Measurements from ENCODE around the gene ANP32B.
"Not testable (repeated sequence)": the region's sequence is repeated elsewhere in the genome, so short reads cannot be mapped to it uniquely, and the experiment has no call there.

ANP32B gene

DNA sequence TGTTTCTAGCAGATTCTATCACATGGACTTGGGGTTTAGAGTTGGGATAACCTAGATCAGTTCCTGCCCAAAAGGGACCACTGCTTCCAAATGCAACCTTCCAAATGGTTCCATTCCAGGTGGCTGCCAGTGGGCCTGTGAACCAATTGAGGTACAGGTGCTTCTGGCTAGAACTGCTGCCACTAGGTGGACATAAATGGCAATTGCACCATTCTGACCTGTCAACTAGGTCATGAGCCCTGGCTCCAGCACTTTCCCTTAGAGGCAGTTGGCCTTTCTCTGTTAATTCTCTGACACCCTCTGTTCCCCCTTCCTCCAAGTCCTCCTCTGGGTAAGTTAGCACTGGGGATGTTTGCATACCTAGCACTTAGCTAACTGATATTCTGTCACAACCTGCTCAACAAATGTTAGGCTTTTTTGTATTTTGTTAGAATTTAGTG is 28.6 kb upstream of the ANP32B start:
- Histone ChIP-seq H3K9me3 (no peaks in the 10 kb centered on the region), H3K27me3 (no peaks in the 10 kb centered on the region), H3K27ac (no peak overlapping the region), H3K4me1 (ENCODE audit: control insufficient read depth in 1 of 2, insufficient read depth in 1 of 2, low read depth in 1 of 2, low read length in 1 of 2) (no peaks in the 10 kb centered on the region), H3K36me3 (no peaks in the 10 kb centered on the region), H3K4me3 (ENCODE audit: low read depth in 1 of 2, low read length in 1 of 2) (no peak overlapping the region)
- TF ChIP-seq, protein P1, sequence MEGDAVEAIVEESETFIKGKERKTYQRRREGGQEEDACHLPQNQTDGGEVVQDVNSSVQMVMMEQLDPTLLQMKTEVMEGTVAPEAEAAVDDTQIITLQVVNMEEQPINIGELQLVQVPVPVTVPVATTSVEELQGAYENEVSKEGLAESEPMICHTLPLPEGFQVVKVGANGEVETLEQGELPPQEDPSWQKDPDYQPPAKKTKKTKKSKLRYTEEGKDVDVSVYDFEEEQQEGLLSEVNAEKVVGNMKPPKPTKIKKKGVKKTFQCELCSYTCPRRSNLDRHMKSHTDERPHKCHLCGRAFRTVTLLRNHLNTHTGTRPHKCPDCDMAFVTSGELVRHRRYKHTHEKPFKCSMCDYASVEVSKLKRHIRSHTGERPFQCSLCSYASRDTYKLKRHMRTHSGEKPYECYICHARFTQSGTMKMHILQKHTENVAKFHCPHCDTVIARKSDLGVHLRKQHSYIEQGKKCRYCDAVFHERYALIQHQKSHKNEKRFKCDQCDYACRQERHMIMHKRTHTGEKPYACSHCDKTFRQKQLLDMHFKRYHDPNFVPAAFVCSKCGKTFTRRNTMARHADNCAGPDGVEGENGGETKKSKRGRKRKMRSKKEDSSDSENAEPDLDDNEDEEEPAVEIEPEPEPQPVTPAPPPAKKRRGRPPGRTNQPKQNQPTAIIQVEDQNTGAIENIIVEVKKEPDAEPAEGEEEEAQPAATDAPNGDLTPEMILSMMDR (IDR thresholded peaks at IDR 0.05), result peak; percentile 68

DNA sequence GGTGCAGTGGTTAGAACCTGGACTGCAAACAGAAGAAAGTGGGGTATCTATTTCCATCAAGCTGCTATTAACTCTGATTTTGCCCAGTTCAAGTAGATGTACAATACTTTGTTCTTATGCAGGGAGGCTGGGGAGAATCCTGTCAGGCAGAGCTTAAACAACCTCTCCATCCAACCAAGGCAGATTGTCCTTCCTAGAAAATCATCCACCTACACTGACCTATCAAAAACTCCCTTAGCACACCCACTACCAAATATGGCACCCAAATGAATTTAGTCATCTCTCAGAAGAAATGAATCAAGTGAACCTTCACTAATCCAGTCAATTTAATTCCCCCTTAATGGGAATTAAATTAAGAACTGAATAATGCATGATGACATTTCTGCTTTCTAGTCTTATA is 26.8 kb upstream of the ANP32B start:
- Histone ChIP-seq H3K4me3 (ENCODE audit: low read depth in 1 of 2, low read length in 1 of 2) (no peak overlapping the region), H3K27ac (no peak overlapping the region), H3K9me3 (no peaks in the 10 kb centered on the region), H3K4me1 (ENCODE audit: control insufficient read depth in 1 of 2, insufficient read depth in 1 of 2, low read depth in 1 of 2, low read length in 1 of 2) (no peaks in the 10 kb centered on the region), H3K36me3 (no peaks in the 10 kb centered on the region), H3K27me3 (no peaks in the 10 kb centered on the region)
- TF ChIP-seq, protein P1 (IDR thresholded peaks at IDR 0.05), result no peak

DNA sequence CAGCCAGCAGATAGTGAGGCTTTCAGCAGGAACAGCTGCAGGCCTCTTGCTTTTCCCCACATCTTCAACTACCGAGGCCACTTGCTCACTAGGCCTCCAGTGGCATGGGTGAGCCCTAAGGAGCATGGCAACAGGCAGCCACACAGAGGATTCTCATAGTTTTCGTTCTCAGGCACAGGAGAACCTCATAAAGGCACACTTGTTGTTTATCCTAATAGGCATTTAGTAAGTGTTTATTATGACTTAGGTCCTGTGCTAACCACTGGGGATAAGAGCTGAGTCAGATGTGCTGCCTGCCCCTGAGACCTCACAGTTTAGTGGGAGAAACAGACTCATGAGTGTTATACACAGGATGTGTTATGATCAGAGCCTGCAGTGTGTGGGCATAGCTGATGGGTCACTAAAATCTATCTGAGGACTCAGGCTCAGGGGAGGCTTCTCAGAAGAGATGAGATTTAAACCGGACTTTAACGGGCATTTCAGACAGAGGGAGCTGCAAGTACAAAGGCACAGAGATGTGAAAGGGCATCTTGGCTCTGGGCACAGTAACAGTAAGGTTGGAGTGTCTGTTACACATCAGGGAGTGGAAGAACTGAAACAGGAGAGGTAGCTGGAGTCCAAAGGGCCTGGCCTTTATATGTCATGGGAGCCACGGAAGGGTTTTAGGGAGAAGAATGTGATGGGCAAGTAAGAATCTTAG is 24.2 kb upstream of the ANP32B start:
- H3K9me3 ChIP-seq, result no peaks in the 10 kb centered on the region
- H3K4me3 ChIP-seq (ENCODE audit: low read depth in 1 of 2, low read length in 1 of 2), result no peak overlapping the region
- H3K36me3 ChIP-seq, result no peaks in the 10 kb centered on the region
- no peak overlapping the region for H3K27ac ChIP-seq
- TF ChIP-seq, protein P1 (IDR thresholded peaks at IDR 0.05), result no peak
- H3K4me1 ChIP-seq (ENCODE audit: control insufficient read depth in 1 of 2, insufficient read depth in 1 of 2, low read depth in 1 of 2, low read length in 1 of 2), result no peaks in the 10 kb centered on the region
- no peaks in the 10 kb centered on the region for H3K27me3 ChIP-seq

DNA sequence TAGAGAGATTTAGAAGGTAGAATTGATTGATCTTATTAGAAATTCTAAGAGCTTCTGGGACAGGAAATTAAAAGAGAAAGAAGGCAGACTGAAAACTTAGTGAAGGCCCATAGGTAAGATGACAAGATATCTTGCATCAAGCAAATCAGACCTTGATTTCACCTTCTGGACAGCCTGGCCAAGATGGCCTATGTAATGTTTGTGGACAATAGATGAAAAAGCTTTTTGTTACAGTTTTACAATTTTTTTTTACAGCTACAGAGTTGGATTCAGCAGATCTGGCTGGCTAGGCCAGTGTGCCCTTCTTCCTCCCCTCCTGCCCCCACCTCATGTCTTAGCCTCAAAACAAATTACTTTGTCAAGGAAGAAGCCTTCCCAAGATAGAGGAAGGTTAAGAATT is 23.6 kb upstream of the ANP32B start:
- Histone ChIP-seq H3K27me3 (no peaks in the 10 kb centered on the region), H3K36me3 (no peaks in the 10 kb centered on the region), H3K27ac (no peak overlapping the region), H3K4me1 (ENCODE audit: control insufficient read depth in 1 of 2, insufficient read depth in 1 of 2, low read depth in 1 of 2, low read length in 1 of 2) (no peaks in the 10 kb centered on the region), H3K4me3 (ENCODE audit: low read depth in 1 of 2, low read length in 1 of 2) (no peak overlapping the region), H3K9me3 (no peaks in the 10 kb centered on the region)
- TF ChIP-seq, protein P1 (IDR thresholded peaks at IDR 0.05), result no peak

DNA sequence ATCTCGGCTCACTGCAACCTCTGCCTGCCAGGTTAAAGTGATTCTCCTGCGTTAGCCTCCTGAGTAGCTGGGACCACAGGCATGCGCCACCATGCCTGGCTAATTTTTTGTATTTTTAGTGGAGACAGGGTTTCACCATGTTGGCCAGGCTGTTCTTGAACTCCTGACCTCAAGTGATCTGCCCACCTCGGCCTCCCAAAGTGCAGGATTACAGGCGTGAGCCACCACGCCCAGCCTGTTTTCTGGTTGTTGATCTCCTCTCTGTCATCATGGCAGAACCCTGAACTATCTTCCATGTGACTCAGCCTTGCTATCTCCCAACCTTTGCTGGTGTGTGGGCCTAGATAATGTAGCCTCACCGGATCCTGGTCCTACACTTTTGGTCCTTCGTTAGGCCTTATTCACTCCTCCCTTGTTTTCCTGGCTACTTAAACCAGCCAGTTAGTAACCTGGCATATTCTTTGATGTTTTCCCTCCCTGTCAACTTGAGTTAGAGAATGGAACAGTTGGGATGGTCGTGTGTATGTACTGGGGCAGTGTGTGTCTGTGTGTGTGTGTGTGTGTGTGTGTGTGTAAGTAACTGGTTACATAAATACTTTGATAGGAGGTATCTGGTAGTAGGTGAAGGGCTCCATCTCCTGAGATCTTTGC is 22.3 kb upstream of the ANP32B start:
- not testable (repeated sequence) for H3K4me3 ChIP-seq (ENCODE audit: low read depth in 1 of 2, low read length in 1 of 2); H3K36me3 ChIP-seq; H3K9me3 ChIP-seq; H3K4me1 ChIP-seq (ENCODE audit: control insufficient read depth in 1 of 2, insufficient read depth in 1 of 2, low read depth in 1 of 2, low read length in 1 of 2); H3K27ac ChIP-seq; H3K27me3 ChIP-seq

DNA sequence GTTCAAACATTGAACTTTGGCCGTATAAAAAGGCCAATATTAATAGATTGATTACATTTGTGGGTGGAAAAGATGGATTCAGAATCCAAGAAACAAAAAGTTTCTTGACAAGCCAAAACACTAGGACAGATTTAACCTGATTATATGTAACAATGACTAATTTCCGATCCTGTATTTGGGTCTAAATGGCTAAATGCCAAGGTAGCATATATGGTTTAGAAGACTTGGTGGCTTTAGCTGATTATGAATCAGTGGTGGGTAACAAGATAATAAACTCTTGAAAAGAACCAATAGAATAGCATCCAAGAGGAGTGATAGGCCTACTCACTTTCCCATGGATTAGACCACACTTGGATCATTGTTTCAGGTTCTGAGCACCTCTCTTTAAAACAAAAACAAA is 21.8 kb upstream of the ANP32B start:
- no peaks in the 10 kb centered on the region for H3K9me3 ChIP-seq
- H3K27ac ChIP-seq, result no peak overlapping the region
- TF ChIP-seq, protein P1 (IDR thresholded peaks at IDR 0.05), result no peak
- H3K27me3 ChIP-seq, result no peaks in the 10 kb centered on the region
- no peaks in the 10 kb centered on the region for H3K4me1 ChIP-seq (ENCODE audit: control insufficient read depth in 1 of 2, insufficient read depth in 1 of 2, low read depth in 1 of 2, low read length in 1 of 2)
- no peak overlapping the region for H3K4me3 ChIP-seq (ENCODE audit: low read depth in 1 of 2, low read length in 1 of 2)
- H3K36me3 ChIP-seq, result no peaks in the 10 kb centered on the region
